GM12801 (cell line): ENCODE results near the gene CD3D.

ENCODE experiments used
- TF ChIP-seq, protein P1 (sequence below): IDR thresholded peaks from one replicate; pipeline ENCODE4 v1.5.1; 2011; ENCODE audit warnings: control low read depth; ENCODE audit not compliant: insufficient read length; ENCODE audit errors: extremely low read depth

CD3D gene

DNA sequence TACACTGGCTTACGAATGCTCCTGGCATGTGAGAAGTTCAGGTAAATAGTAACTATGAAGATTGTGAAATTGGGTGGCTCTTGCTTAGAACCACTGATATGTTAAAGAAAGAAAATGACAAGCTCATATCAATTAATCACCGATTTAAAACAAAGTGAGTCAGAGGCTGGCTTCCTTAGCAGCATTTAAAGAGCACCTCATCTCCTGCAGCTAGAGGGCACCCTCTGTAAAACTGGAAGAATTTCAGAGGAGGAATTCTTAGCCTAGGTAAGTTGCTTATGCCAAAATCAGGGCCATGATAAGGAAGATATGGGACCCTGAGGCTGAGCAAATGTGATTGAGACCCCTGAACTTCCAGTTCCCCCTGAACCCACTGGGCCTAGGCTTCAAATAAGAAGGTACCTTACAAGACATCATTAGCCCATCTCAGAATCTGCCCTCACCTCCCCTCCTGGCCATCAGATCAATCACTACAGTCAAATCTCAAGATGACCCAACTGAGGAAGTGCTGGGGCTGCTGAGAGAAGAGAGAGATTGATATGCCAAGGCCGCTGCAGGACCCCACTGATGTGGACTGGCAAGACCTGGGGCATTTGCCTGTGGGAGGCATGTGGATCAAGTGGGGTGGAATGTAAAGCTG lies 46.6 kb downstream of the CD3D start:
- TF ChIP-seq, protein P1, sequence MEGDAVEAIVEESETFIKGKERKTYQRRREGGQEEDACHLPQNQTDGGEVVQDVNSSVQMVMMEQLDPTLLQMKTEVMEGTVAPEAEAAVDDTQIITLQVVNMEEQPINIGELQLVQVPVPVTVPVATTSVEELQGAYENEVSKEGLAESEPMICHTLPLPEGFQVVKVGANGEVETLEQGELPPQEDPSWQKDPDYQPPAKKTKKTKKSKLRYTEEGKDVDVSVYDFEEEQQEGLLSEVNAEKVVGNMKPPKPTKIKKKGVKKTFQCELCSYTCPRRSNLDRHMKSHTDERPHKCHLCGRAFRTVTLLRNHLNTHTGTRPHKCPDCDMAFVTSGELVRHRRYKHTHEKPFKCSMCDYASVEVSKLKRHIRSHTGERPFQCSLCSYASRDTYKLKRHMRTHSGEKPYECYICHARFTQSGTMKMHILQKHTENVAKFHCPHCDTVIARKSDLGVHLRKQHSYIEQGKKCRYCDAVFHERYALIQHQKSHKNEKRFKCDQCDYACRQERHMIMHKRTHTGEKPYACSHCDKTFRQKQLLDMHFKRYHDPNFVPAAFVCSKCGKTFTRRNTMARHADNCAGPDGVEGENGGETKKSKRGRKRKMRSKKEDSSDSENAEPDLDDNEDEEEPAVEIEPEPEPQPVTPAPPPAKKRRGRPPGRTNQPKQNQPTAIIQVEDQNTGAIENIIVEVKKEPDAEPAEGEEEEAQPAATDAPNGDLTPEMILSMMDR: no peak

DNA sequence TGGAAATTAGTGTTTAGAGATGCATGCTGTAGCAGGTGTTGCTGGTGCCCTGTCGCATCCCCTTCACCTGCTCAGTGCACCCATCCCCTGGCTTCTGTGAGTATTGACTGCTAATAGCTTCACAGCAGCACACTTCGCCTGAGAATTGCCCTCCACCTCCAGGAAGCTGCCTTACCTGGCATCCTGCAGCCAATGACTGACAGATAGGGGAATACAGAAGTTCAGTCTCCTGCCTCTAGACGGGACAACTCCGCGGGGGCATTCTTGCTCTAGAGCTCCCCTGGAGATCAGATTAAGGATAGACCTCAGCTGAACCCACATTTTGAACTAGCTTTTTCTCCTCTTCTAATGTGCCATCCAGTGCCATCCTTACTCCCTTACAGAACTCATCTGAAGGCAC lies 47.3 kb downstream of the CD3D start:
- TF ChIP-seq, protein P1: no peak

DNA sequence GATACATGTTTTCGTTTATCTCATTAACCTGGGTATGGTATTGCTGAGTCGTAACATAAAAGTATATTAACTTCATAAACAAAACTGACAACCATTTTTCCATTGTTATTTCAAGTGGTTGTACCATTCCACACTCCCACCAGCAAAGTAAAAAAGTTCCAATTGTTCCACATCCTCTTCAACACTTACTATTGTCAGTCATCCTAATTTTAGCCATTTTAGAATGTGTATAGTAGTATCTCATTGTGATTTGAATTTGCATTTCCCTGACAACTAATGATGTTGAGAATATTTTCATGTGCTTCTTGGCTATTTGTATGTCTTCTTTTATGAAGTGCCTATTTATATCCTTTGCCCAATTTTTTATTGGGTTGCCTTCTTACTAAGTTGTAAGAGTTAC lies 48.5 kb downstream of the CD3D start:
- TF ChIP-seq, protein P1: no peak

DNA sequence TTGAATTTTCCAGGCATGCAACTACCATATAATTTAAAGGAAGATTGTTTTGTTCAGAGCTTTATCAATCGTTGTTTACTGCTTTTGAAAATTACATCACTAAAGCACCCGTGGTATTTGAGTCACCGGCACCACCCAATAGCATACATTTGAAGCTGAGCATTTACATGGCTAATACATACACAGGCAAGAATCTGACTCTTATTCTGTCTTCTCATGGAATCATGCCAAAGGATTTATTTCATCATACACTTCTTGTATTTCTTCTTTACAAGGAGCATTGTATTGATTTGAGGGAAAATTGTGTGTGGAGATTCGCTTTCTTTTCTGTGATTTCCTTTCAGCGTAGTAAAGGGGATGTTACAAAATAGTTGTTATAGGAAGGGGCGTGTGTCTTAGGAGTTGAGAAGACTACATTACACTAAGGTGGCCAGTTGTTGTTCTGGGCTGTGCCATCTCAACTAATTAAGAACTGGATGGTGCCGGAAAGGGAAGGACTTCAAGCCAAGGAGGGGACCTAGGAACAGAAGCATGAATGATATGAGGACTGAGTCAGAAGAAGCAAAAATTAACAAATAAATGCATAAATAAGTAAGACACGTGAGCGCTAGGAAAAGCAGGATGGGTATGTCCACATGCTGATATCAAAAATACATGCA lies 50.9 kb downstream of the CD3D start:
- TF ChIP-seq, protein P1: no peak

DNA sequence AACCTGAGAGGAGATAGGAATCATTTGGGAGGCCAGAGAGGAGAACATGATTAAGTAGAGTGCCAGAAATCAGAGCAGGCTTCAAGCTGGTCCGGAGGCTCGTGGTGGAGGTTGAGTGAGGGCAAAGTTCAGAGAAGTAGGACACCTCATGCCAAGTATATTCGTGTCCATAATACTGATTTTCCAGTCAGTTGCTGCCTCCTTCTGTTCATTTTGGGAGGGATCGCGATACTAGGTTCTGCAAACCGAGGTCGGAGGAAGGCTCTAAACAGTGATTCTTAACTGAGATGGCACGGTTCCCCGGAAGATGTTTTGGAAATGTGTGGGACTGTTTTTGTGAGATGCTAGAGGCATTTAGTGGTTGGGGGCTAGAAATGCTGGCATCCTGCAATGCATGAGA lies 51.6 kb downstream of the CD3D start:
- TF ChIP-seq, protein P1: no peak

DNA sequence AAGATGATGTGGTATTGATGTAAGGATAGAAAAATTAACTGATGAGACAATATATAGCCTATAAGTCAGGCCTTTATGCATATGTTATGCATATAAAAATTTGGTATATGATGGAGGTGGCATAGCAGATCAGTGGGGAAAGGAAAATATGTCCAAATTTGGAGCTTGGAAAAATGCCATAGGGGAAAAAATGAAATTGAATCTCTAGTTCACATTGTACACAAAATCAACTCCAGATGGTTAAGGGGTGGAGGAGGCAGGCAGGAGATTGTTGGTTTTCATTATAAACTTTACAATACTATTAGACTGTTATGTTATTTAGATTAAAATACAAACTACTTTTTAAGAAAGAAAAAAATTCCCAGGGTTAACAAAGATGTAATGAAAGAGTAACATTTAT lies 53.1 kb downstream of the CD3D start:
- TF ChIP-seq, protein P1: no peak
